Fibroblast of skin of scalp (primary cell): ENCODE data around the gene MAMDC2.

Source experiments
- DNase-seq: peaks from one replicate; pipeline ENCODE4 v3.0.0-alpha.2; 2013

Gene MAMDC2

GRCh38 chr9:70111042-70111602, 67.5 kb downstream of the MAMDC2 start:
- peak; percentile 56 for DNase-seq

DNA sequence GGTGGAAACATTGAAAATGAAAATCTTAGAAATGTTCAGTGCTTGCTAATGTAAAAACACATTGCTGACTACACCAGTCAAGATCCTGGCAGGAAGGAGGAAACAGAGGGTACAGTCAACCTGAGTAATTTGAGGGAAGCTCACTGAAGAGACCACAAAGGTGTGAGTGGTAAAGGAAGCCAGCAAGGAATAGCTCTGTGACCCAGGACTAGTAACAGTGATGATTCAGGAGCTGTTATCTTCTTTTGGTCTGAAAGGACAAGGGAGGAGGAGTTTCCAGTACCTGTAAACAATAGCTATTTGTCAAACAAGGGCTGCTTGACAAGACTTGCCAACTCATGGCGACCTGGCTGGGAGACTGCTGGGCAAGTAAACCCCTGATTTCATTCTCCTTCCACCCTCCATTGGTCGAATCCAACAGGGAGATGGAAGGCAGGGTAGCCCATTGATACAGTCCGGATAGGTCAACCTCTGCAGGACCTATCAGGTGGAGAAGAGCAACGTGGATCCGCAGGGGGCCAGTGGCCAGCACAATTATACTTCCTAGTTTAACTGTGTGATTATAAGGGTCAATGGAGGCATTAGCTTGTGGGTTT, 68.1 kb downstream of the MAMDC2 start:
- no peak for DNase-seq

DNA sequence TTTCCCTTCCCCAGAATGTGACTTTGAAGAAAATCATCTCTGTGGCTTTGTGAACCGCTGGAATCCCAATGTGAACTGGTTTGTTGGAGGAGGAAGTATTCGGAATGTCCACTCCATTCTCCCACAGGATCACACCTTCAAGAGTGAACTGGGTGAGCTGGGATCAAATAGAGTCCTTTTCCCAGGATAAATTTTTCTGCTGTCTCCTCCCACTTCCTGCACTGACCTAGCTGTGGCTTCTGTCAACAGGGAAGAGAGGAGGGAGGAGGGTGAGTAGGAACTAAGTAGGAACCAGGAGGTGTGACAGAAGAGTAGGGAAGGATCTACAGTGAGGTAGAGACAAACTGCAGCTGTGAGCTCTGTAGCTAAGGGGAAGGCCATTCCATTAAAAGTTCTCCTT, 69.3 kb downstream of the MAMDC2 start:
- no peak for DNase-seq

GRCh38 chr9:70113403-70114022, 69.9 kb downstream of the MAMDC2 start:
- peak; percentile 66 for DNase-seq

GRCh38 chr9:70114898-70115297, 71.2 kb downstream of the MAMDC2 start:
- DNase-seq = no peak

DNA sequence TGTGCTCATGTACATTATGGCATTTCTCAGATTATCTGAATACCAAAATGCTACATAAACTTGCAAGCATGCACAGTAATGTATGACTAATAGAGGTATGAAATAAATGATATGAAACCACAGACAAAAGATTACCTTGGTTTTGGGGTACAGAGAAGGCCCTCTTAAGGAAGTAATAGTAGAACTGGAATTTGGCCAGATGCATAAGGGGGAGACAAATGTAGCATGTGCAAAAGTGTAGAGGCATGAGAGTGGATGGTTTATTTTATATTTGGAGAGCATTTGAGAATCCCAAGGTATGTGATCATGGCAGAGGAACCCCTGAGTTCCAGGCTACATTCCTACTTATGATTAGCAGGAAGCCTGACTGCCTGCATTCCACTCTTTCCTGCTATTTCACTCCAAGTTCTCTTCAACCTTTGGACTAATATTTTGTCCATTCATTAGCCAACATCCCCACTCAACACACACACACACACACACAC, 74.2 kb downstream of the MAMDC2 start:
- DNase-seq = peak; percentile 79

DNA sequence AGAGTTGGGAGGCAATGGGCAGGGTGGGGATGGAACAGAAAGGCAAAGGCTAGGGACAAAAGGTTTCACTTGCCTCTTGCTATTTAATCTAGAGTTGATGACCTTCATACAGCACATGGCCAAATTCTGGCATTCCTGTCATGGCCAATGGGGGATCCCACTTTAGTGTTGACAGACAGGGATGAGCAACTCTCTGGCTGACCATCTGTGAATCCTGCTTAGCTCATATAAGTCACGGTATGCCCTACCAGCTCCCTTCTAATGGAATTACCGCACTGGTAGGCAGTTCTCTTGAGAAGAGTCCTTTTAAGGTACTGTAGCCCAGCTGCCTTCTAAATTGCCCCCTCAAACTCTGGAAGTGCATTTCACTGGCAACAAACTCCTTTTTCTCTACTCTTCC, 76.1 kb downstream of the MAMDC2 start:
- no peak for DNase-seq

GRCh38 chr9:70120834-70121510, 77.3 kb downstream of the MAMDC2 start:
- DNase-seq = peak; percentile 96

- DNase-seq = no peak
Observed at GRCh38 chr9:70121818-70122436, 78.3 kb downstream of the MAMDC2 start.

DNA sequence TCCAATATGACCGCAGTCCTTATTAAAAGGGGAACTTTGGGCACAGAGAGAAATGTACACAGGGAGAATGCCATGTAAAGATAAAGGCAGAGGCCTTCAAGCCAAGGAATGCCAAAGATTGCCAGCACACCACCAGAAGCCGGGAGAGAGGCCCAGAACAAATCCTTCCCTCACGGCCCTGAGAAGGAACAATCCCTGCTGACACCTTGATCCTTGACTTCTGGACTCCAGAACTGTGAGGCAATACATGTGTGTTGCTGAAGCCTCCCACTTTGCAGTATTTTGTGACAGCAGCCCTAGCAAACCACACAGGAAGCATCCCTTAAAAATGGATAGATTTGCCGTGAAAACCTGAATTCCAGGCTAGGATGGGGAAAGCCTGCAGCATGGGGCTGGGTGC, 80.0 kb downstream of the MAMDC2 start:
- DNase-seq = no peak

- no peak for DNase-seq
Observed at GRCh38 chr9:70125621-70126263, 82.1 kb downstream of the MAMDC2 start.

DNA sequence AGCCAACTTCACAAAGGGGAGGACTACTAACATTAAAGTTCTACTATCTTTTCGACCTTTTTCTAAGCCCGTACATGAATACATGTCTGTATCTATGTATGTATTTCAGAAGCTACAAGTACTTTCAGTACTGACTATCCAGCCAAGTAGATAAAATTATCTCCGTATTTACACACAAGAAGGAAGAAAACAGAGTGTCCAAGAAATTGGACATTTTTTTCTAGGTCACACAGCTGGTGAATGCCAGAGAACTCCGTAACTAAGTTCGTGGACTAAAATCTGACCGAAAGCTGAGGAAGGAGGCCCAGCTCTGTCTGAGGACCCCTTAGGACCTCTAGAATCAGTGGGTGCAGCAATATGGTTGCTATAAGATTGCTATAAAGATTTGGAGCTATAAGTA, 83.4 kb downstream of the MAMDC2 start:
- DNase-seq = no peak

GRCh38 chr9:70127540-70128416, 84.1 kb downstream of the MAMDC2 start:
- DNase-seq = no peak

- no peak for DNase-seq
Observed at GRCh38 chr9:70130266-70130665, 86.6 kb downstream of the MAMDC2 start.

DNA sequence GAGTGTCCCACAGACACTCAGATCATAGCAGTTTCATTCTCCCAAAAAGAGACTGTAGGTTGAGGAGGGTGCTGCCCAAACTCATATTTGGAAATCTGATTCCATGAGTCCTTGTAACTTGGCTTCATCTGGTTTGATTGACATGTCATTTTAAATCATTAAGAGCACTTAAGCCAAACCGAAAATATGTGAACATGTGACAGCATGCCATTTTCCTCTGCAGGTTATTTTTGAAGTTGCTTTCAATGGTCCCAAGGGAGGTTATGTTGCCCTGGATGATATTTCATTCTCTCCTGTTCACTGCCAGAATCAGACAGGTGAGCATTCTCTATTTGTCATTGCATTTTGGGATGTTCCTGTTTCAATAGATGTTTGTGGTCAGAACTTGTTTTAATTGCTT, 87.6 kb downstream of the MAMDC2 start:
- no peak for DNase-seq

- peak; percentile 63 for DNase-seq
Observed at GRCh38 chr9:70133253-70134208, 89.9 kb downstream of the MAMDC2 start.

GRCh38 chr9:70134360-70134759, 90.7 kb downstream of the MAMDC2 start:
- no peak for DNase-seq

DNA sequence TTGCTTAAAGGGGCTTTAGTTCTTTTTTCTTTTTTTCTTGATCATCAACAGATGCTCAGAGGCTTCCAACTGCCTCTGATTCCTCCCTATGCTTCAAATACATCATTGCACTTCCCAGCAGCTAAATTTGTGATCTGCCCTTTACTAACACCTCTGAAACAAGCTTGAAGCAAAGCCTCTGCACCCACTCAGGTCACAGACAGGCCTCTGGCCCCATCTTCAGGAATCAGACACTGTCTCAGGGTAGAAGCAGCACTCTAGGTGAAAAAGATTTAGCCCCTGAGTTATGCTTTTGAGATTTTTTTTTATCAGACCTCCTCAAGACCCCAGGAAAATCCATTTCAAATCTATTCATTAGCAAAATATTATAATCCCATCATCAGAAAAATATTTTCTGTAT, 91.5 kb downstream of the MAMDC2 start:
- DNase-seq = peak; percentile 40

DNA sequence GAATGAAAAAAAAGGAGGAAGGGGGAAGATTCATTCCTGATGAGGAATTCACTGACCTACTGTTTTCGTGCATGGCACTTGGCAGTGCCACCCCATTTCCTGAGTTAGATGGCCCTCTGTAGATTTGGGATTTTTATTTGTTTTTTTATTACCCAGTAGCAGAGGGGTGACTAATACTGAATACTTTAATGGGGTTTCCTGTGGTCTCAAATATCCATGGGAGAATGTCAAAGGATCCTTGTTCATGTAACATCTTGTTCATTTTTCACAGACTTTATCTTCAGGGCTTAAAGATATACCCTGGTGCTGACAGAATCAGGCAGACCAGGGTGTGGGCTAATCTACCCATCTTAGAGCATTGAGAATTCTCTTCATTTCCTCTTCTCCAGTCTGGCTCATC, 93.0 kb downstream of the MAMDC2 start:
- peak; percentile 75 for DNase-seq

GRCh38 chr9:70137577-70137976, 93.9 kb downstream of the MAMDC2 start:
- DNase-seq = no peak
